HepG2 (cell line): ENCODE results near the gene ZFX. TPM values are rescaled to one million over a fixed set of nuclear protein-coding genes. Genes with fewer than 3 reads are reported as not detected.

Experiments
- ATF7 ChIP-seq, 2 experiments: fragments of 450-650 bp in 1 of 2; sonication (generic) in 1 of 2; formaldehyde crosslinking in 1 of 2; IDR thresholded peaks; 2 replicates each; pipeline versions ENCODE4 v1.4.0 to v1.6.1; 2016 to 2020; ENCODE audit warnings: antibody characterized with exemption in 1 of 2, mild to moderate bottlenecking in 1 of 2, missing genetic modification reagents in 1 of 2
- GABPB1 ChIP-seq: IDR thresholded peaks from 2 replicates; pipeline ENCODE4 v1.6.1; 2016; ENCODE audit warnings: mild to moderate bottlenecking, missing genetic modification reagents, moderate library complexity, missing compliant biosample characterization
- MEIS2 ChIP-seq: sonication (generic); formaldehyde crosslinking; IDR thresholded peaks from 2 replicates; pipeline ENCODE4 v1.9.0; 2021; ENCODE audit warnings: mild to moderate bottlenecking, missing genetic modification reagents
- NBN ChIP-seq: fragments of 450-650 bp; conservative IDR thresholded peaks from 2 replicates; pipeline ENCODE4 v1.6.1; 2017
- NFE2 ChIP-seq: sonication (generic); formaldehyde crosslinking; IDR thresholded peaks from 2 replicates; pipeline ENCODE4 v1.4.0; 2020; ENCODE audit warnings: missing genetic modification reagents
- RELA ChIP-seq: sonication (generic); formaldehyde crosslinking; IDR thresholded peaks from 2 replicates; pipeline ENCODE4 v1.4.0; 2020; ENCODE audit warnings: missing genetic modification reagents
- SNAPC5 ChIP-seq: sonication (generic); formaldehyde crosslinking; IDR thresholded peaks from 2 replicates; pipeline ENCODE4 v1.8.1; 2023; ENCODE audit warnings: mild to moderate bottlenecking, missing genetic modification reagents, borderline replicate concordance
- ZBTB39 ChIP-seq: sonication (generic); formaldehyde crosslinking; IDR thresholded peaks from 2 replicates; pipeline ENCODE4 v1.5.0; 2020; ENCODE audit warnings: missing genetic modification reagents
- ZGPAT ChIP-seq: IDR thresholded peaks from 2 replicates; pipeline ENCODE4 v1.6.1; 2016; ENCODE audit warnings: mild to moderate bottlenecking
- ZNF142 ChIP-seq: sonication (generic); formaldehyde crosslinking; IDR thresholded peaks from 2 replicates; pipeline ENCODE4 v1.4.0; 2020; ENCODE audit warnings: missing genetic modification reagents
- ZNF367 ChIP-seq: sonication (generic); formaldehyde crosslinking; IDR thresholded peaks from 2 replicates; pipeline ENCODE4 v1.4.0; 2020; ENCODE audit warnings: missing genetic modification reagents, borderline replicate concordance
- ZNF496 ChIP-seq: sonication (generic); formaldehyde crosslinking; IDR thresholded peaks from 2 replicates; pipeline ENCODE4 v1.8.1; 2023; ENCODE audit warnings: mild to moderate bottlenecking, moderate library complexity, missing genetic modification reagents; ENCODE audit not compliant: insufficient replicate concordance
- ZNF724P ChIP-seq: sonication (generic); formaldehyde crosslinking; IDR thresholded peaks from 2 replicates; pipeline ENCODE4 v1.8.0; 2022; ENCODE audit warnings: missing genetic modification reagents, borderline replicate concordance
- polyA plus RNA-seq, 8 experiments: library from polyadenylated mRNA; depleted of rRNA in 3 of 8; stranded (reverse) in 7 of 8; unstranded in 1 of 8; fragments of >200 nt; fragmentation: Illumina TruSeq in 4 of 8; extraction: Trizol in 4 of 8; gene quantifications; 2 replicates each; pipeline versions ENCODE4 v1.2.1 to v1.2.3, GENCODE V29; 2011 to 2016; ENCODE audit warnings: low read depth in 4 of 8, missing spikeins in 1 of 8, mixed read lengths in 1 of 8; ENCODE audit not compliant: insufficient read depth in 1 of 8
- total RNA-seq, 5 experiments: library from RNA; depleted of rRNA; stranded (reverse); fragments of >200 nt; fragmentation: Illumina TruSeq; extraction: Trizol; gene quantifications; 2 replicates each; pipeline ENCODE4 v1.2.3, GENCODE V29; 2016; ENCODE audit warnings: low read depth in 1 of 5
- TF ChIP-seq, protein P1 (sequence below): IDR thresholded peaks from 2 replicates; pipeline ENCODE4 v1.6.1; 2012; ENCODE audit warnings: low read length, improper control_type of control experiment

ZFX gene
- total and polyA plus RNA-seq, 2 of the 13 experiments (the other 11 are each of a cell fraction or from before 2014, with no cell fraction given), result 13.8 to 37.3 TPM

GRCh38 chrX:24149351-24150050 lies at the start of gene ZFX (continued):
- TF ChIP-seq ATF7 (IDR thresholded peaks at IDR 0.05) (no peak), ATF7 (CRISPR knock-in tag; IDR thresholded peaks at IDR 0.05) (no peak), RELA (CRISPR knock-in tag) (no peak), SNAPC5 (no peak), ZNF142 (CRISPR knock-in tag) (no peak), NBN (no peak), MEIS2 (CRISPR knock-in tag) (no peak), ZNF496 (CRISPR knock-in tag) (no peak), NFE2 (CRISPR knock-in tag) (no peak), ZNF724P (no peak), GABPB1 (CRISPR knock-in tag) (peak; percentile 51), ZNF367 (CRISPR knock-in tag) (no peak), ZGPAT (CRISPR knock-in tag) (no peak), ZBTB39 (no peak)
- TF ChIP-seq, protein P1, sequence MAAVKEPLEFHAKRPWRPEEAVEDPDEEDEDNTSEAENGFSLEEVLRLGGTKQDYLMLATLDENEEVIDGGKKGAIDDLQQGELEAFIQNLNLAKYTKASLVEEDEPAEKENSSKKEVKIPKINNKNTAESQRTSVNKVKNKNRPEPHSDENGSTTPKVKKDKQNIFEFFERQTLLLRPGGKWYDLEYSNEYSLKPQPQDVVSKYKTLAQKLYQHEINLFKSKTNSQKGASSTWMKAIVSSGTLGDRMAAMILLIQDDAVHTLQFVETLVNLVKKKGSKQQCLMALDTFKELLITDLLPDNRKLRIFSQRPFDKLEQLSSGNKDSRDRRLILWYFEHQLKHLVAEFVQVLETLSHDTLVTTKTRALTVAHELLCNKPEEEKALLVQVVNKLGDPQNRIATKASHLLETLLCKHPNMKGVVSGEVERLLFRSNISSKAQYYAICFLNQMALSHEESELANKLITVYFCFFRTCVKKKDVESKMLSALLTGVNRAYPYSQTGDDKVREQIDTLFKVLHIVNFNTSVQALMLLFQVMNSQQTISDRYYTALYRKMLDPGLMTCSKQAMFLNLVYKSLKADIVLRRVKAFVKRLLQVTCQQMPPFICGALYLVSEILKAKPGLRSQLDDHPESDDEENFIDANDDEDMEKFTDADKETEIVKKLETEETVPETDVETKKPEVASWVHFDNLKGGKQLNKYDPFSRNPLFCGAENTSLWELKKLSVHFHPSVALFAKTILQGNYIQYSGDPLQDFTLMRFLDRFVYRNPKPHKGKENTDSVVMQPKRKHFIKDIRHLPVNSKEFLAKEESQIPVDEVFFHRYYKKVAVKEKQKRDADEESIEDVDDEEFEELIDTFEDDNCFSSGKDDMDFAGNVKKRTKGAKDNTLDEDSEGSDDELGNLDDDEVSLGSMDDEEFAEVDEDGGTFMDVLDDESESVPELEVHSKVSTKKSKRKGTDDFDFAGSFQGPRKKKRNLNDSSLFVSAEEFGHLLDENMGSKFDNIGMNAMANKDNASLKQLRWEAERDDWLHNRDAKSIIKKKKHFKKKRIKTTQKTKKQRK, result no peak
